GM23338 (cell line): Measurements from ENCODE around the gene MCC. TPM values are rescaled to one million over a fixed set of nuclear protein-coding genes. Genes with fewer than 3 reads are reported as not detected.

Experiments used
- ATAC-seq: fragments of 200-7000 bp; cut with Tn5 transposase; 3 replicates; pipeline ENCODE4 v1.9.1; 2020
- DNase-seq: peaks from one replicate; pipeline ENCODE4 v3.0.0-alpha.2; 2015; ENCODE audit warnings: low spot score
- H2AFZ ChIP-seq: fragments of 200-600 bp; sonication (generic); 2 replicates; pipeline ENCODE4 v1.8.0; 2016; ENCODE audit warnings: antibody characterized with exemption, mild to moderate bottlenecking, moderate library complexity
- H3F3A ChIP-seq: fragments of 200-600 bp; sonication (generic); replicated peaks from 2 replicates; pipeline ENCODE4 v1.8.0; 2017; ENCODE audit warnings: antibody characterized with exemption, mixed run types, low read depth
- H3K27ac ChIP-seq: fragments of 200-600 bp; sonication (generic); 2 replicates; pipeline ENCODE4 v1.6.1; 2016; ENCODE audit warnings: low read depth
- H3K27me3 ChIP-seq: fragments of 200-600 bp; sonication (generic); 2 replicates; pipeline ENCODE4 v1.8.0; 2016; ENCODE audit warnings: mild to moderate bottlenecking, mixed run types, moderate library complexity; ENCODE audit not compliant: insufficient read depth
- H3K36me3 ChIP-seq: fragments of 200-600 bp; sonication (generic); 2 replicates; pipeline ENCODE4 v1.8.0; 2016; ENCODE audit warnings: mild to moderate bottlenecking; ENCODE audit not compliant: insufficient read depth
- H3K4me1 ChIP-seq: fragments of 200-600 bp; sonication (generic); 2 replicates; pipeline ENCODE4 v1.8.0; 2016; ENCODE audit warnings: mild to moderate bottlenecking, moderate library complexity; ENCODE audit not compliant: insufficient read depth
- H3K4me2 ChIP-seq: fragments of 200-600 bp; sonication (generic); 2 replicates; pipeline ENCODE4 v1.7.1; 2017; ENCODE audit warnings: mixed run types
- H3K4me3 ChIP-seq: fragments of 200-600 bp; sonication (generic); 2 replicates; pipeline ENCODE4 v1.6.1; 2016; ENCODE audit warnings: mixed run types
- H3K79me2 ChIP-seq: fragments of 200-600 bp; sonication (generic); replicated peaks from 2 replicates; pipeline ENCODE4 v1.8.0; 2017; ENCODE audit warnings: mild to moderate bottlenecking; ENCODE audit not compliant: insufficient read depth
- H3K9me2 ChIP-seq: fragments of 200-600 bp; sonication (generic); 2 replicates; pipeline ENCODE4 v1.8.0; 2017; ENCODE audit not compliant: insufficient read depth
- H4K20me1 ChIP-seq: fragments of 200-600 bp; sonication (generic); replicated peaks from 2 replicates; pipeline ENCODE4 v1.8.0; 2017; ENCODE audit warnings: mild to moderate bottlenecking; ENCODE audit not compliant: insufficient read depth
- H3K27ac Mint-ChIP-seq: 2 replicates; pipeline ENCODE4 v1.8.0; 2020; ENCODE audit warnings: inconsistent platforms, mild to moderate bottlenecking, moderate library complexity, mixed read lengths
- H3K27me3 Mint-ChIP-seq: 3 replicates; pipeline ENCODE4 v1.8.0; 2022; ENCODE audit warnings: low read depth, mild to moderate bottlenecking, moderate library complexity, mixed read lengths, inconsistent platforms; ENCODE audit not compliant: insufficient read depth, poor library complexity
- H3K36me3 Mint-ChIP-seq: 3 replicates; pipeline ENCODE4 v1.8.0; 2021; ENCODE audit warnings: low read depth, mild to moderate bottlenecking, inconsistent platforms, moderate library complexity, mixed read lengths
- H3K4me1 Mint-ChIP-seq: 3 replicates; pipeline ENCODE4 v1.8.0; 2020; ENCODE audit warnings: mild to moderate bottlenecking, inconsistent platforms, mixed read lengths
- H3K4me3 Mint-ChIP-seq: 3 replicates; pipeline ENCODE4 v1.8.0; 2021; ENCODE audit warnings: moderate library complexity, mild to moderate bottlenecking, inconsistent platforms, mixed read lengths
- H3K9me3 Mint-ChIP-seq: 3 replicates; pipeline ENCODE4 v1.8.0; 2020; ENCODE audit warnings: moderate library complexity, mild to moderate bottlenecking, inconsistent platforms, mixed read lengths
- CREB1 ChIP-seq: fragments of 250-450 bp; sonication (Bioruptor Pico); IDR thresholded peaks from 2 replicates; pipeline ENCODE4 v1.5.0; 2020; ENCODE audit warnings: low read depth, mild to moderate bottlenecking, moderate library complexity
- EZH2 ChIP-seq: fragments of 200-600 bp; sonication (generic); IDR thresholded peaks from one replicate; pipeline ENCODE4 v1.8.0; 2017; ENCODE audit warnings: antibody characterized with exemption, mild to moderate bottlenecking, low read depth; ENCODE audit not compliant: unreplicated experiment
- JUNB ChIP-seq: IDR thresholded peaks from one replicate; pipeline ENCODE4 v1.6.1; 2016; ENCODE audit warnings: antibody characterized with exemption; ENCODE audit not compliant: unreplicated experiment
- NANOG ChIP-seq: IDR thresholded peaks from 2 replicates; pipeline ENCODE4 v1.6.1; 2016; ENCODE audit warnings: antibody characterized with exemption, borderline replicate concordance
- POLR2AphosphoS5 ChIP-seq: IDR thresholded peaks from 2 replicates; pipeline ENCODE4 v1.6.1; 2016; ENCODE audit warnings: antibody characterized with exemption, low read depth
- REST ChIP-seq: IDR thresholded peaks from one replicate; pipeline ENCODE4 v1.6.1; 2018; ENCODE audit warnings: antibody characterized with exemption; ENCODE audit not compliant: unreplicated experiment
- ZNF331 ChIP-seq: fragments of 250-450 bp; sonication (Bioruptor Pico); IDR thresholded peaks from 2 replicates; pipeline ENCODE4 v1.5.0; 2020; ENCODE audit warnings: low read depth, mild to moderate bottlenecking, moderate library complexity
- ZNF462 ChIP-seq: fragments of 250-450 bp; sonication (Bioruptor Pico); IDR thresholded peaks from 2 replicates; pipeline ENCODE4 v1.5.0; 2020; ENCODE audit warnings: mild to moderate bottlenecking, moderate library complexity
- polyA plus RNA-seq: library from polyadenylated mRNA; unstranded; fragments of >200 nt; fragmentation: Nextera tagmentation; extraction: Ambion mirVana; gene quantifications from 2 replicates; pipeline ENCODE4 v1.2.1, GENCODE V29; 2016
- total RNA-seq: library from RNA; depleted of rRNA; stranded (reverse); fragments of >200 nt; shearing (Covaris generic); gene quantifications from 2 replicates; pipeline ENCODE4 v1.2.3, GENCODE V29; 2014
- TF ChIP-seq, protein P1 (sequence below): IDR thresholded peaks from 2 replicates; pipeline ENCODE4 v1.6.1; 2016; ENCODE audit warnings: antibody characterized with exemption
- TF ChIP-seq, protein P2 (sequence below), 2 experiments: fragments of 200-600 bp in 1 of 2; sonication (generic) in 1 of 2; conservative IDR thresholded peaks; 2 replicates each; pipeline versions ENCODE4 v1.5.1 to v1.6.1; 2016 to 2017; ENCODE audit warnings: antibody characterized with exemption in 2 of 2, low read depth in 2 of 2, mild to moderate bottlenecking in 2 of 2, moderate library complexity in 1 of 2

The MCC gene
- total and polyA plus RNA-seq, 2 experiments from 2014 or later, result 3.8 to 10.1 TPM

GRCh38 chr5:113156271-113156877 is 331.9 kb downstream of the MCC start (continued):
- TF ChIP-seq, protein P1, sequence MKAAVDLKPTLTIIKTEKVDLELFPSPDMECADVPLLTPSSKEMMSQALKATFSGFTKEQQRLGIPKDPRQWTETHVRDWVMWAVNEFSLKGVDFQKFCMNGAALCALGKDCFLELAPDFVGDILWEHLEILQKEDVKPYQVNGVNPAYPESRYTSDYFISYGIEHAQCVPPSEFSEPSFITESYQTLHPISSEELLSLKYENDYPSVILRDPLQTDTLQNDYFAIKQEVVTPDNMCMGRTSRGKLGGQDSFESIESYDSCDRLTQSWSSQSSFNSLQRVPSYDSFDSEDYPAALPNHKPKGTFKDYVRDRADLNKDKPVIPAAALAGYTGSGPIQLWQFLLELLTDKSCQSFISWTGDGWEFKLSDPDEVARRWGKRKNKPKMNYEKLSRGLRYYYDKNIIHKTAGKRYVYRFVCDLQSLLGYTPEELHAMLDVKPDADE, result no peak
- no peak for TF ChIP-seq CREB1

DNA sequence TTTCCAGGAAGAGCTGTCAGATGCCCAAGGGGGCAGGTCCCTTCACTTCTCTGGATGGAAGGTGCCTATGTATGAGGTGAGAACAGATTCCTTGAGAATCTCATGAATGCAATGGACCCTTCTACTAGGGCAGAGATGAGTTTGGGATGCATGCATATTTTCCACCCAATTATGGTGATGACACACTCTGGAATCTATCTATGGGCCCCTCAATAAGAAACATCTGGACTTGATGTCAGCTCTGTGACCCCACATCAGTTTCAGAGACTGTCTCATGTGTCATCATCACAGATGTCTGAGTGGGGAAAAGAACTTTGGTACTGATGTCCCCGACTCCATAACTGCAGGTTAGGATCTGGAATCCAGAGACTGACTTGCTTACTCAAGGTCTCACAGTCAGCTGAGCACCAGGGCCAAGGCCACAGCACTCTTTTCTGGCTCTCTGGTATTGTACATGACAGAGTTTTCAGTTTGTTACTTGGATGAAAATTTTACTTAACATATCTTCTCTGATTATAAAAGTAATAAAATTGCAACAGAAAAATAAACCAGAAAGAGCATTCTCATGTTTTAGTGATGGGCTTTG is 334.6 kb downstream of the MCC start:
- Histone ChIP-seq H3K27me3 (no peaks in the 10 kb centered on the region), H2AFZ (no peak overlapping the region), H3F3A (no peaks in the 10 kb centered on the region), H3K4me2 (no peak overlapping the region), H3K9me2 (no peaks in the 10 kb centered on the region), H3K36me3 (no peaks in the 10 kb centered on the region), H4K20me1 (no peaks in the 10 kb centered on the region), H3K4me1 (no peaks in the 10 kb centered on the region), H3K27ac (no peak overlapping the region), H3K79me2 (no peaks in the 10 kb centered on the region), H3K4me3 (no peak overlapping the region)
- H3K36me3 Mint-ChIP-seq, result no peaks in the 10 kb centered on the region
- DNase-seq, result no peak
- no peak overlapping the region for H3K27ac Mint-ChIP-seq
- H3K4me3 Mint-ChIP-seq, result no peak overlapping the region
- H3K27me3 Mint-ChIP-seq, result no peaks in the 10 kb centered on the region
- peaks cover 10% of the 10 kb centered on the region for H3K4me1 Mint-ChIP-seq
- ATAC-seq, result no peak
- H3K9me3 Mint-ChIP-seq, result no peaks in the 10 kb centered on the region
- TF ChIP-seq ZNF462, result no peak
- no peak for TF ChIP-seq POLR2AphosphoS5
- no peak for TF ChIP-seq ZNF331
- no peak for TF ChIP-seq EZH2
- TF ChIP-seq JUNB, result no peak
- TF ChIP-seq REST, result no peak
- TF ChIP-seq, protein P1, result no peak
- TF ChIP-seq, protein P2, sequence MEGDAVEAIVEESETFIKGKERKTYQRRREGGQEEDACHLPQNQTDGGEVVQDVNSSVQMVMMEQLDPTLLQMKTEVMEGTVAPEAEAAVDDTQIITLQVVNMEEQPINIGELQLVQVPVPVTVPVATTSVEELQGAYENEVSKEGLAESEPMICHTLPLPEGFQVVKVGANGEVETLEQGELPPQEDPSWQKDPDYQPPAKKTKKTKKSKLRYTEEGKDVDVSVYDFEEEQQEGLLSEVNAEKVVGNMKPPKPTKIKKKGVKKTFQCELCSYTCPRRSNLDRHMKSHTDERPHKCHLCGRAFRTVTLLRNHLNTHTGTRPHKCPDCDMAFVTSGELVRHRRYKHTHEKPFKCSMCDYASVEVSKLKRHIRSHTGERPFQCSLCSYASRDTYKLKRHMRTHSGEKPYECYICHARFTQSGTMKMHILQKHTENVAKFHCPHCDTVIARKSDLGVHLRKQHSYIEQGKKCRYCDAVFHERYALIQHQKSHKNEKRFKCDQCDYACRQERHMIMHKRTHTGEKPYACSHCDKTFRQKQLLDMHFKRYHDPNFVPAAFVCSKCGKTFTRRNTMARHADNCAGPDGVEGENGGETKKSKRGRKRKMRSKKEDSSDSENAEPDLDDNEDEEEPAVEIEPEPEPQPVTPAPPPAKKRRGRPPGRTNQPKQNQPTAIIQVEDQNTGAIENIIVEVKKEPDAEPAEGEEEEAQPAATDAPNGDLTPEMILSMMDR (conservative IDR thresholded peaks at IDR 0.05; ENCODE audit: low read depth in 2 of 2), result no peak
- no peak for TF ChIP-seq NANOG
